Measurements from ENCODE around the gene ABHD17C.
A peak's percentile ranks its signal among the peaks of the same experiment; 100 is the strongest.

Gene ABHD17C

DNA sequence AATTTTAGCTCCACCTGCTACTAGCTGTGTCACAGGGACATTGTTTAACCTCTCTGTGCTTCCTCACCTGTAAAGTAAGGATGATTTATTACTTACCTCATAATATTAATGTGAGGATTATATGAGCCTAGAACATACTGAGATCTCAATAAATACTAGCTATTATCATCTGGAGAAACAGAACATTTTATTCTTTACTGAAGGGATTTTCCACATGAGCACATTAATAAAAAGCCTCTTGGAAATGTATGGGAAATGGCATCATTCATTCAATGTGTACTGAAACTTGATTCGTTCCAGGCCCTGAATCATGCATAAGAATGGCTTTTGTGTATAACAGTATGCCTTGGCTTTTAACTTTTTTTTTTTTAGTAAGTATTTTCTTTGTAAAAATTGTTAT lies 73.0 kb downstream of the ABHD17C start:
- no peak for DNase-seq

DNA sequence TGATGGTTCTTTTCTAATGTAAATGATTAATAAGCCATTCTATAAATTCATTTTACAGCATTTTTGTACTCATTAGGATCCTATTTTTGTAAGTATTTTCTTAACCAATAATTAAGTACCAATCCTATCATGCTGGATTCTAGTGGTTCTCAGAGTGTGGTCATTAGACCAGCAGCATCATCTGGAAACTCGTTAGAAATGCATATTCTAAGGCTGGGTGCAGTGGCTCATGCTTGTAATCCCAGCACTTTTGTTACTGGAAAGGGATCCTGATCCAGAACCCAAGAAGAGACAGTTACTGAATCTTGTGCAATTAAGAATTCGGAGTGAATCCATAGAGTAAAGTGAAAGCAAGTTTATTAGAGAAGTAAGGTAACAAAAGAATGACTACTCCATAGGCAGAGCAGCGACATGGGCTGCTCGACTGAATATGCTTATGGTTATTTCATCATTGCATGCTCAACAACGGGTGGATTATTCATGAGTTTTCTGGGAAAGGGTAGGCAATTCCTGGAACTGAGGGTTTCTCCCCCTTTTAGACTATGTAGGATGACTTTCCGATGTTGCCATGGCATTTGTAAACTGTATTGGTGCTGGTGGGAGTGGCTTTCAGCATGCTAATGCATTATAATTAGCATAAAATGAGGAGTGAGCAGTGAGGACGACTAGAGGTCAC lies 74.2 kb downstream of the ABHD17C start:
- DNase-seq: no peak

DNA sequence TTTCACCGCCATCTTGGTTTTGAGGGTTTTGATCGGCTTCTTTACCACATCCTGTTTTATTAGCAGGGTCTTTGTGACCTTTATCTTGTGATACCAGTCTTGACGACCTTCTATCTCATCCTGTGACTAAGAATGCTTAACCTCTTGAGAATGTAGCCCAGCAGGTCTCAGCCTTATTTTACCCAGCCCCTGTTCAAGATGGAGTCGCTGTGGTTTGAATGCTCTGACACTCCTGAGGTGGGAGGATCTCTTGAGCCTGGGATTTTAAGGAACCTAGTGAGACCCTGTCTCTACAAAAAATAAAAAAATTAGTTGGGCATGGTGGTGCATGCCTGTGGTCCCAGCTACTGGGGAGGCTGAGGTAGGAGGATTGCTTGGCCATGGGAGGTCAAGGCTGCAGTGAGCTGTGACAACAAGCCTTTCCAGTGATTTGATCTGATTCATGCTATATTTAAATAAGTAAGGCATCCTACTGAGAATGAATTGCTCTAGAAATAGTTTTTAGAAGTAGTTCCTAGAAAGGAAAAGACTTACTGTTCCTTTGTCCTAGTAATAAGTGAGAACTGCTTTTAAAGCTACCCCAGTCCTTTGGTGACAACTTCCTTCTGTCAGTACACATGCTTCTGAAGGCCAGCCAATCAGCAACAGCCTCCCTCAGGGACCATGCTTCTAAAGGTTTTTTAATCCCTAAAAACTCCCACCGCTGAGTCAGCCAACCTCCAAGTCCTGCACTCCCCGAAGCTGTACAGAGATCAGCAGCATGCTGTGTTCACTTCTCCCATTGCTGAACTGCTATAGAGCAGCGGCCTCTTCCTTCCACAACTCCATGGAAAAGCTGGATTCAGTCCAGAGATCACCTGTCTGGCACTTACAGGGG lies 75.0 kb downstream of the ABHD17C start:
- DNase-seq: peak; percentile 40

DNA sequence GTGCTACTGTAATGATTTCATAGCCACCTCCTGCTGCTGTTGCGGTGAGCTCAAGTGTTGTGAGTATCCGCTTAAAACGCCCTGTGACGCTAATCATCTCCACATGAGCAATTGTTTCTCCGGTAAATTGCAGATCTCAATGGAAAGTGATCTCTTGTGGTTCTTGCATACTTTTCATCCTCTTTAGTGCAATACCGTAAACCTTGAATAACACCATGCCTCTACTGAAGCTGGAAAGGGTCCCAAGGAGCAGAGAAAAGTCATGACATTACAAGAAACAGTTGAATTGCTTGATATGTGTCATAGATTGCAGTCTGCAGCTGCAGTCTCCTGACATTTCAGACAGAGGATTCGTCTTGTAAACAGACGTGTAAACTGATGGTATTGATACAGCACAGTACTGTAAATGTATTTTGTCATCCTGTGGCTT lies 78.0 kb downstream of the ABHD17C start:
- DNase-seq: peak; percentile 47

DNA sequence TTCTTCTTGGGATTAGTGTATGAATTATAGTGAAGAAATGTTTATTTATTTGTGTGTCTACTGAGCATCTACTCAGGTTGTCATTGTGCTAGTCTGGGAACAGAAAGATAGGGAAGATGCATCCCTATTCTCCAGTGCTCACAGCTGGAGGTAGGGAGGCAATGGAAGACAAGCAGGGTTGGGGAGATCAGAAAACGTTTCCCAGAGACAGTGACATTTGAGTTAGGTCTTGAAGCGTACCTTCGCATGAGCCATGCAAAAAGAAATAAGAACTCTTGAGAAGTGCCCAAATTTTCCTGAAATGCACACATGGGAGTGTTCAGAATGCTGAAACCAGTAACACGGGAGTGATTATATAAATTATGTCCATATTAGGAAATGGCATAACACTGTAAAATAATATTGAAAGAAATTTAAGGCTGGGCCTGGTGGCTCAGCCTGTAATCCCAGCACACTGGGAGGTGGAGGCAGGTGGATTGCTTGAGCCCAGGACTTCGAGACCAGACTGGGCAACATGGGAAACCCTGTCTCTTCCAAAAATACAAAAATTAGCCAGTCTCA lies 78.8 kb downstream of the ABHD17C start:
- DNase-seq: no peak

DNA sequence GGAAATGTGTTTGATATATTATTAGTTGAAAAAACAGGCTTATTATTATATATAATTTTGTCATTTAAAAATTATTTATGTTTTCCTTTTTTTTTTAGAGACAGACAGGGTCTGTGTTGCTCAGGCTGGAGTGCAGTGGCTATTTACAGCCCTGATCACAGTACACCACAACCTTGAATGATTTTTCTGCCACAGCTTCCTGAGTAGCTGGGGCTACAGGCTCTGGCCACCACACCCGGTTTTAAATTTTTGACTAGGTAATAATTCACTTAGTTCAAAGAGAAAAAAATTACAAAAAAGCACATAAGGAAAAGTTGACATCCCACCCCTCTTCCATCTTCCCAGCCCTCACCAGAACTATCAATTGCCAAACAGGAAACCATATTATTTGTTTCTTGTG lies 79.4 kb downstream of the ABHD17C start:
- no peak for DNase-seq

DNA sequence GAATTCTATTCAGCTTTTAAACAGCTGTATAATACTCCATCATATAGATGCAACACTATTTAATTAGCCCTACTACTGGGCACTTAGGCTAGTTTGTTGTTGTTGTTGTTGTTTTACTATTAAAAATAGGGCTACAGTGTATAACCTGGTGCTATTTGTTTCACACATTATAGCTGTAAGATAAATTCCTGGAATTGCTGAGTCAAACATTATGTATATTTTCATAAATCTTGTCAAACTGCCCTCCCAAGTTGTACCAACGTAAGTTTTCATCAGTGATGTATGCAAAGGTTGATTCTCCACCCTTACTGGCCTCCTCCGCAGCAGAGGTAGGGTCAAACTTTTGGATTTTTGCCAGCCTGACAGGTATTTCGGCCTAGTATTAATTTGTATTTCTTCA lies 80.2 kb downstream of the ABHD17C start:
- DNase-seq: no peak

DNA sequence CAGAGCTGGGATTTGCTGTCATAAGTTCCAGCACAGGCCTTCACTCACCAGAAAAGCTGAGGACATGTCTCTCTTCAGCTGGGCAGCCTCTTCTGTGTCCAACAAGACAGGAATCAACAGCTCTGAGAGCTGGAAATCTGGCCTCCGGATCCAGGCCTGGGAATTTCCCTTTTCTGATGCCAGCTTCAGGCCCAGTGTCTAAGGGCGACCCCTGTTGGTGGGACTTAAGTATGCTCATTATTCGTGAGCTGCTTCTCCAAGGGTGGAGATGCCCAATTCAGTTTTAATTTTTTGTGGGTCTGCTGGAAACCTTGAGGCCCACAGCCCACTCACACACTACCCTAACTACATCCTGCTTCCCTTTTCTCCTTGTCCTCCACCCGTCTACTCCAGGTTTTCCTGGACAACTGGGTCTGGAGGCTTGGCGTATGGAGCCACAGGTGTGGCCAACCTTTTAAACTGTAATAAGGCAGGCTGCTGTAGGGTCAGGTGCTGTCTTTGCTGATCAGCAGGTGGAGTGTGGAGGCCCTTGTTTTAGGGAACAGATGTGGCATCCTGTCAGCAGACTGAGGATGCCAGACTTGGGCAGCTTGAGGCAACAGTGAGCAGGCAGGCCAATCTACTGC lies 81.4 kb downstream of the ABHD17C start:
- peak; percentile 67 for DNase-seq

DNA sequence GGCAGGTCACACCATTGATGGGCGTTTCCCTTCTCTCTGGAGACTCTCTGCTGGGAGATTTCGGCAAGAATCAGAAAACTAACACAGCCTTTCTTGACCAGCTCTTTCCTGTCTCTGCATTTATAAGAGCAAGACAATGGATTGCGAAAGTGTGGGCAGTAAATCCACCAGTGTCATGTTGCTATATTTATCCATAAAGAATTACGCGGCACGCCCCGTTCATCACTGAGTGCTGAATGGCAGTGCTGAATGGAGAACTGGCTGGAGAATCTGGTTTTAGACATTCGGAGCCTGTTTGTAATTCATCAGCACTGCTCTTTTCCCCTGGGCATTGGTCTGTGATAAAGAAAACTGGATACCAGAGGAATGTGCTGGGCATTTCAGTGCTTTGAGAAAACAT lies 82.0 kb downstream of the ABHD17C start:
- peak; percentile 96 for DNase-seq

DNA sequence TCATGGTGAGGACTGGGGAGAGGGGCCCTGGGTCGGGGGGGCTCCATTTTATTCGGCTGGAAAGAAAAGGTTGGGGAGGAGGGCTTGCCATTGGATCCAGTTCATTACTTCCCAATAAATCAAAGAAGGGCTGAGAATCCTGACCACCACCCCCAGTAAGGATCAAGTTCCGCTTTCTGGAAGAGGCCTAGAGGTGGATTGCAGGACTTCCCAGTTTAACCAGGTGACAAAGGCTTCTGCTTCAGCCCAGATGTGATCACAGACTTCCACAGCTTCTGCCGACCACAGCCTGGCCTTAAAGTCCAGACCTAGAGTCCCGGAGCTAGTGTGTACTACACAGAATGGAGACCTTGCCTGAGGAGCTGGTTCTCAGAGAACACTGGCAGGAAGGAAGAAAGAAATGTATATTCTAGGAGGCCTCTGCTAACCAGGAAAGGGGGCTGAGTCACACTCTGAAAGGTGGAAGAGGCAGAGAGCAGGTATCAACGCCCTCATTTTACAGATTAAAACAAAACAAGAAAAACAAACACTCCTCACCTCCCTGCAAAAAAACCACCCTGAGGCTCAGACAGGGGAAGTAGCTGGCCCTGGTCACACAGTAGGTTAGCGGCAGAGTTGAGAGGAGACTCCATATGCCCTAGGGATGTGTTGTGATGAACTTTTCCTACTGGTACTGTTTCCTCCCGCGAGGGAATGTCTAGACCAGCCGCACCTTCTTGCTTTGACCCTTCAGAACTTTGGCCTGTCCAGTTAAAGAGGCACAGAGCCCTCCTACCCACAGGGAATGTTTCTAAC lies 82.9 kb downstream of the ABHD17C start:
- DNase-seq: no peak

DNA sequence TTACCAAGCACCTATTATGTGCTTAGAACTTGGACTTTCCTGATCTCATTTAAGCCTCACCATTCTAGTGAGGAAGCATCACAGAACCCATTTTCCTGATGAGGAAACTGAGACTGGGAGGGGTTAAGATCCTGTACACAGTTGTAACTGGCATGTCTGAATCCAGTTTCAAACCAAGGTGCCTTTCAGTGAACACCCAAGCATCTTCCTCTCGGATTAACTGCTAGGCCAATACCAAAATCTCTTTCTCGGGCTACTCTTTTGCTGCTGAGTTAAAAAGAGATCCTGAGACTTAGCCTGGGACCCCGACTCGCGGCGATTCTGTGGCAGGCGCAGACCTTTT lies 83.5 kb downstream of the ABHD17C start:
- DNase-seq: peak; percentile 8

DNA sequence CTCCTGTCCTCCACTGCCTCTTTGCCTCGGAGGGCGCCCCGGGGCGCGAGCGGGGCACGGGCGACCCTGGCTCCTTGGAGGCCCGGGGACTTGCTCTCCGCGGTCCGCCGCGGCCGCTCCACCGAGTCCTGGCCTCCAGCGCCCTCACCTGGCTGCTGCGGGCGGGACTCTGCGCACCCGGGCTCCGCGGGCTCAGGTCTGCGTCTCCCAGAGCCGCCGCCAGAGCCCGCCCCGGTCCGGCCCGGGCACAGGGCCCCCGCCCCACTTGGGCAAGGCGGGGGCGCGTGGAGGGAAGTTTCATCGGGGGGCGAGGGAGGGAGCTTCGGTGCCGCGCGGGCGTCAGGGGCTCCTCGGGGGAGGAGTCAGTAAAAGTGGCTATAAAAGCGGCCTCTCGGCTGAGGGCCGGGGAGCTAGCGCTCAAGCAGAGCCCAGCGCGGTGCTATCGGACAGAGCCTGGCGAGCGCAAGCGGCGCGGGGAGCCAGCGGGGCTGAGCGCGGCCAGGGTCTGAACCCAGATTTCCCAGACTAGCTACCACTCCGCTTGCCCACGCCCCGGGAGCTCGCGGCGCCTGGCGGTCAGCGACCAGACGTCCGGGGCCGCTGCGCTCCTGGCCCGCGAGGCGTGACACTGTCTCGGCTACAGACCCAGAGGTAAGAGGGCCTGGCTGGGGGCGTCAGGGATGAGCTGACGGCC lies 84.0 kb downstream of the ABHD17C start, which contains the start of gene CEMIP:
Gene CEMIP, plus strand, starts transcription at position 407 of the 694 bp plus-strand sequence. CDS start 94,510 bp downstream, outside the sequence.
- DNase-seq: peak; percentile 76

DNA sequence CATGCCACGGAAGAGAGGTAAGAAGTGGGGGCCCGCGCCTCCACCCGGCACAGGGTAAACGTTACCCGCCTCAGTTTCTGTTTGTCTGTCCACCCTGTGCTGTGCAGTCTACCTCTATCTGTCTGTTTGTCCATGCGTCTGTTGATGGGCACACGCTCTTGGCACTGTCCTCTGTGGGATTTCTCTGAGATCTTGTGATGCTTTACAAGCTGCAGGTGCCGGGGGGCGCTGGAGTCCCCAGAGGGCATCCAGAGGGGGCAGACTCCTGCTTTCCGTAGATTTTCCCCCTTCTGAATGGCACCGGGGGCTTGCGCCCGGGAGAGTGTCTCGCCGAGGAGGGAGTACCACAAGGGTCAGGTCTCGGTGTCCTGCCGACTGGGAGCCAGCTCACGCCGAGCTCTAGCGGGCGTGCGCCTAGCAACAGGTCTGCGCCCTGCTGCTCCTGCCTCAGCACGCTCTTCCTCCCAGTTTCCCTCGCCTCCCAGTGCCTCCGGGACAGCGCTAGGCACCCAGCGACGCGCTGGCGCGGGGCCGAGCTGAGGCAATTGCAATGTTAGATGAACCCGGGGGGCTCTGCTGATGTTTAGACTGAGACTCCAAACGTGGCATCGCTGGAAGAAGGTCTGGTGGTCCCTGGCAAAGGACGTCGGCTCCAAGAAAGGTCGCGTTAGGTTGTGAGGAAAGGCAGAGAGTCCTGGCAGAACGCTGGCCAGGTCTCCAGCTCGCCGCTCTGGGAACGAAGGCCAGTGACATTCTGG lies 84.7 kb downstream of the ABHD17C start:
- peak; percentile 54 for DNase-seq

DNA sequence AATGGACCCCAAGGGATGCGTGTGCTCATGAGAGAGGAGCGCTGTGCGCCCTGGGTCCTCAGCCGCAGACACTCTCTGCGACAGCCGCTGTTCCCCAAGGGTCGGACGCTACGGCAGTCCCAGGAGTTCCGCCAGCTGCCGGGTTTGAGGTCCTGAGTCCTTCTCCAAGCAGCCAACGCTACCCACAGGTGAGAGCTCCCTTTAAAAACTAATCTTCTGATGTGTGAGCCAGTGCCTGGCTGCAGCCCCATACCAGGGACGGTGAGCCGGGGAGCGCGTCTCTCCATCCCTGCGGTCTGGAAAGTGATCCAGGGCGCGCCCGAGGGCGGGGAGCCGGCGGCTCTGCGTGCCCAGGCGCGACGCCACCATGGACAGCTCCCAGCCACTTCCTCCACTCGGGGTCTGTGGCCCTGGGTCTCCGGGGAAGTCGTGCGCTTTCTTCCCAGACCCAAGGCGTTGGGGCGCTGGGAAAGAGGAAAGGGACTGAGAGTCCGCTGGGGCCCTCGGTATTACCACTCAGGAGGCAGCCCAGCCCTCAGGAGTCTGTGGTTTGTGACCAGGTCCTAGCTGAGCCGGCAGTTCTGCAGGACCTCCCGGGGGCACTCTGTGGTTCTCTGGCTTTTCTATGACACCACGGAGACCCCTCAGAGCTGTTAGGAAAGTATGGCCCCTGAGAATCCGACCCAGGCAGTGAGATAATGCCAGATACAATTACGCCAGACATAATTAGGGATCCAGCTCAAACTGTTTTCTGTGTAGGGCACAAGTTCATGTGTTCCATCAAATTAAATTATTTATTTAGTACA lies 85.5 kb downstream of the ABHD17C start:
- DNase-seq: peak; percentile 72

DNA sequence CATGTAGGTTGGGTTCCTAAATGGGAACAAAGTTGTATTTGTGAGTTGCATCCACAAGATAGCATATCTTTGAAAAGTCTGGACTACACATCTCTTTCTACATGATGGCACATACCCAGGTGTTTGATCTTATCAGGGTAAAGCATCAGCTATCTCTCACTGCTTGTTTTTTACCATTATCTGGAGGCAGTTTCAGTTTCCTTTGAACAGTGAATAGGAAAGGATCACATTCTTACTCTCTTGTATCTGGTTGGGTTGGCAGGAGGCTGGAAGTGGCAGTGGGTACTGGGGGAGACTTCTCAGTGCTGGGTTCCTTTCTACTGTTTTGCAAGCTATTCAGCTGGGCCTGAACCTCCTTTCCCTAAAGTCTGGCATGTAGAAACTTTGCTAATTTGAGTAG lies 88.2 kb downstream of the ABHD17C start:
- no peak for DNase-seq

DNA sequence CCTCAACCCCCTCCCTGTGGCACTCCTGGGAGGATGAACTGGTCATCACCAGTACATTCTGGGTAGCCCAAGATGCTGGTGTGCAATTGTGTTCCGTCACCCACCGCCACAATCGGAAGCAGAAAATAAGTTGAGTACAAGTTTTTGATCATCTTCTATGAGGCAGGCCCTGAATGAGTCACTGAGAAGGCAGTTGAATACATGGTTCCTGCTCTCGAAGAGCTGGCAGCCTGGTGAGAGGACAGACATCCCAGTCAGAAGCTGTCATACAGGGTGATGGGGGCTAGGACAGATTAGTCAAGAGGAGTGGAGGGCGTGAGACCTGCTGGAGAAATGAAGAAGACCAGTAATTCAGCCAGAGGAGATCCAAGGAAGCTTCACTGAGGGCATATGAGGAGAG lies 90.2 kb downstream of the ABHD17C start:
- DNase-seq: peak; percentile 40

DNA sequence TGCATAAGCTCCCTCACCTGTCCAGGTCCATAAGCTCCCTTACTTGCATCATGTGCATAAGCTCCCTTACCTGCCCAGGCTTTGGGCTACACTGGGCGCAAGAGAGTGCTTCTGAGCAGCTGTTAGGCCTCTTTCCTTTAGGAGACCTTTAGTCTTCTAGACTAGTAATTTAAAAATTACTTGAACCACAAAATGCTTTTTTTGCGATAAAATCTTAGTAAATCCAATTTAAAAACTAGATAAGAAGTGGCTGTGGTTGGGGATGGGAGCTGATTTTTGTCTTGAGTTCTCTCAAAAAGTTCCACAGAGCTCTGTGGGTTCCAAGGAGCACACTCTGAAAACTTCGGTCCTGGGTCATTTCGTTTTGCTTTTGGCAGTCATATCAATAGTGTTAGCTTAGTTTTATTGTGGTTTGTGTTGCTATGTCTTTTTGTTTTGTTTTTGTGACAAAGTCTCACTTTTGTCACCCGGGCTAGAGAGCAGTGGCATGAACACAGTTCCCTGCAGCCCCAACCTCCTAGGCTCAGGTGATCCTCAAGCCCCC lies 90.8 kb downstream of the ABHD17C start:
- DNase-seq: no peak

DNA sequence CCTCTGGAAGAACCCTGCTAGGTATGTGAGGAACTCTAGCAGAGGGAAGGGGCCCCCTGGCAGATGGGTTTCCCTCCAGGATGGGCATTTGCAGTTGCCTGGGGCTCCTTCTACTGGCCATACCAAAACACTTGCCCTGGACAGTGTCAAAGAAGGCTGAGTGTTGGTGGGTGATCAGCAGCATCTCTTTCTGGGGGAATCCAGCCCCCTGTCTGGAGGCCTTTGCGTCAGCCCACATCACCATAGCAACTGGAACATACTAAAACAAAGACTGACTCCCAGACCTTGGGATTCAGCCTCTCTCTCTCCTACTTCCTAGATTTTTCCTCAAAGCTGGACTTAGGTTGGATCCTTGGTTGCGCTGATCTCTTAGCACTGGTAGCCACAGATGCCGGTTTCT lies 92.2 kb downstream of the ABHD17C start:
- DNase-seq: no peak

DNA sequence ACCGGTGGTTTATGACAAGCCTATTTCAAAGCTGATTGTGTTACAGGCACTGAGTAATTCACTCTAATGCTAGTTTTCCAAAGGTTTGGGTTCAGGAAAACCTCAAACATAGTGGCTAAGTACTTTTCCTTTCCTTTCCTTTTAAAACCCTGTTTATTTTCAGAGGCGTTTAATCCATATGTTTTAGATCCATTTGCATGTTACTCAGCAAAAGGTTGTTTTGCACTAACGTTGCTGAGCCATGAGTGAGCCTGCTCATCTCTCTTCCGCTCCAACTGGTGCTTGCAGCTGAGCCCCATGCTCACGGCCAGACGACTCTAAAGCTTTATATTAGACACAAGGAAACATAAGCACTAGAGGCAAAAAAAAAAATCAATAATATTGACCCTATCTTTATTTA lies 93.4 kb downstream of the ABHD17C start:
- peak; percentile 62 for DNase-seq

DNA sequence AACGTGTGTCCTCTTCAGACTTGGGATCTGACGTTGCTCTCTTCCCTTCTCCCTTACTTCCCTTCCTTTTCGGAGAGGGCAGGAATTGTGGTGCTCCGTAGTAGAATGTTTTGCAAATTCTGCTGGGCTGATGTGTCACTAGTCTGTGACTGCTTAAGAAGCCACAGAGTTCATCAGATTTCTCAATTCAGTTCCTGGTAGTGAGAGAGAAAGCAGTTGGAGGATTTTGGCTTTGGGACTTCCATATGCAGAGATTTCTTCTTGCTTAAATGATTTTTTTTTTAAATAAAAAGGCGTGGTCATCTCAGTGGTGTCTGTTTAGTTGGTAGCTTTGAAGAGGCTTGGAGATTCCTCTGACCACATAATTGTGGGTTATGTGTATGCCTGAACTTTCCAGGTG lies 94.2 kb downstream of the ABHD17C start:
- DNase-seq: peak; percentile 40
